ENCODE results near the gene ALG11.
A peak's percentile ranks its signal among the peaks of the same experiment; 100 is the strongest.
"Not testable (repeated sequence)": the region's sequence is repeated elsewhere in the genome, so short reads cannot be mapped to it uniquely, and the experiment has no call there.

ALG11 gene

DNA sequence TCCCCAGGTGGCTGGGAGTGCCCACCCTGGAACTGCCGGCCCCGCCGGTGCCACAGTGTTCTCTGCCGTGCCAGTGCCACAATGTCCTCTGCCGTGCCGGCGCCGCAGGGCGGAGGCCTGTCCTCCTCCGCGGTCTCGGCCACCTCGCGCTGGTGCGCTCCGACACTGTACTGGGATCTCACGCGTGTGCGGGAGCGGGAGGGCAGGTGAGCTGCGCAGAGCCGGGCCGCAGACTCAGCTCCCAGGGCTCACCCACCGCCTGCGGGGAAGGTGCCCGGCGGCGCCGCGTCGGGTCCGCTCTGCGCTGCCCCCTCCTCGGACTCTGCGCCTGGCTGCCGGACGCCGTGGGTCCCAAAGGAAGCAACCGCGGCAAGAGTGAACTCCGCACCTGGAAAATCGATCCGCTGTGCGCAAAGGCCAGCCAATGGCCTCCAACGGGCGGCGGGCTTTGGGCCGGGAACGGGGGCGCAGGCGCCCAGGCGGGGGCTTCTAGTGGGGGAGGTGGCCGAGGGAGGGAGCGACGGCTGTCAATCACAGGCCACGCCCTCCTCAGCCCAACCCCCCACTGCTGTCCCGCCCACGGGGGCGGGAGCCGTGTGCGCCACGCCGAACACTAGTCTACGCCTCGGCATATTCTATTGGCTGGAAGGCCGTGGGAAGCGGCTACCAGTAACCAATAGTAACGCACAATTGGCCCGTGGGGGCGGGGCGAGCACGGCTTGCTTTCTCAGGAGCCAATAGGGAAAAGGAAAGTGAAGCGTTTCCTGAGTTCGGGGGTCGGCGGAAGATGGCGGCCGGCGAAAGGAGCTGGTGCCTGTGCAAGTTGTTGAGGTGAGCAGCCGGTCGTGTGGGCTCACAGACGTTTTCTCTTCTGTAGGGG is at the start of gene ALG11:
TSS of gene ALG11 (plus strand) at position 767 of the 880 bp plus-strand sequence. CDS start at position 788, 21 bp downstream.
- peak; percentile 95 for DNase-seq

DNA sequence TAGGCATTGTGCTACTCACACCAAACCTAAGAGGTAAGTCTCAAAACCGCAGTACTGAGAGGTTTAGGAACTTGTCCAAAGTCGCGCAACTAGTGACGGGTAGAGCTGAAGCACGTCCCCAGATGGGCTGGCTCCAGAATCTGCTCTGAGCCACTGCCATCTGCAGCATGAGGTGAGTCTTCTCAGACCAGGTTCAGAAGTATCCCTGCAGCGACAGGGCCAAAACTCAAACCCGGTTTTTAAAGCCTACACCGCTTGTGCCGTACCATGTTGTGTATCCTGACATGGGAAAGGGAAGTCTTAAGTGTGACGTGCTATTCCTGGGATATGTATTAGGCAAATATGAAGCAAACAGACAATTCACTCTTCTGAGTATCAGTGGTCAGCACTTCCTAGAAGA is 46.0 kb upstream of the ALG11 start:
- no peak for DNase-seq

DNA sequence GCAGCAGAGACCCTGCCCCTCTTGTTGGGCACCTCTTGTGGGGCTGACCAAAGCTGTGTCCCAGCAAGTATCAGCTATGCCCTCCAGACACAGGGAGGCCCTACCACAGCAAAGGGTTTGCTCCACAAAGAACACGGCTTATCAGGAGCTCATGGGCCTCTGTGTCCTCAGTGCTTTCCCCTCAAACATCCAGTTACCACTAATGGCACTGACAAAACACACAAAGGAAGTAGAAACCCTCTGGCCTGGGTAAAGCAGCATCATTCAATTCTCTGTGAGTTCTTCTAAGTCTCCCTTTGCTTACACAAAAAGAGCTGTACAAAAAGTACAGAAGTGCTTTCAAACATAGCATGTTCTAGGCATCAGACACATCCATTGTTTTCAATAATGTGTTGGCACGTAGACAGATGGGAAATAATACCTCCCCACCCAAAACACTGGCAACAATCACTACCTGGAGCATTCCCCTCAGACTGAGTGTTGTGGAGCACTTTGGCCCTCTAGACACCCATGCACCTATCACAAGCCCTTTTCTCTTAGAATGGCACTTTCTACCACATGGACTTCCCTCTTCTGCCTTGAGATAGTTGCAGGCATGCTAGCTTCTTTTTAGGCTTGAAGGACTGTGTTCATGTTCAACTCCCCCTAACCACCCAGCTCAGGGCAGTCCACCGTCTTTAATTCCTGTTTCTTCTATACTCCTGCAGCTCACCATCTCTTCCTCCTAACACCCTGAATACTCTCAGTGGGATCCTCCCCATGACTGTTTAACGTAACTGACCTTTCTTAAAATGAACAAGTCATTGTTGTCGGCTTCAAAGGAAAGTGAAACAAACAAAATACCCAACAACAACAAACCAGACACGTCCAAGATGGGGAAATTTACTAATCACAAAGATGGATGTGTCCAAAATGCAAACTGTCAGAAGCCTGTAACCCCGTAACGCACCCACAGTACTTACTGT is 44.4 kb upstream of the ALG11 start:
- DNase-seq = no peak

DNA sequence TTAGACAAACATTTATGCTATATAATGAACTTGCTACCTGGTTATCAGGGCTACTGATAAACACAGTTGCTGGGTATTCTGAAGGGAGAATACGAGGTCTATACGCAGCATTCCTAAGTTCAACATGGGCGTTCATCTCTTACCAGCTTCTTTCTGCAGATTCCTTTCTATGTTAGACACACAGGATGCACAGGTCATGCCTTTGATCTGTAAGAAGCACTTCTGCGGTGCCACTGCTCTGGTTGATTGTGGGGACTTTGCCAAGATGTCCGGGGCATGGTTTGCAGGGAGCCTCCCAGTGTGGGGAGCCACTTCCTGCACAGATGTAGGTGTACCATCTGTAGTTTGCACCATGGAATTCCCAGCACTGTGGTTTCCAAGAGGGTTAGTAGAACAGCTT is 41.8 kb upstream of the ALG11 start:
- no peak for DNase-seq

GRCh38 chr13:51971520-51972426 is 40.4 kb upstream of the ALG11 start:
- peak; percentile 7 for DNase-seq

GRCh38 chr13:51974482-51974881 is 37.7 kb upstream of the ALG11 start:
- no peak for DNase-seq

DNA sequence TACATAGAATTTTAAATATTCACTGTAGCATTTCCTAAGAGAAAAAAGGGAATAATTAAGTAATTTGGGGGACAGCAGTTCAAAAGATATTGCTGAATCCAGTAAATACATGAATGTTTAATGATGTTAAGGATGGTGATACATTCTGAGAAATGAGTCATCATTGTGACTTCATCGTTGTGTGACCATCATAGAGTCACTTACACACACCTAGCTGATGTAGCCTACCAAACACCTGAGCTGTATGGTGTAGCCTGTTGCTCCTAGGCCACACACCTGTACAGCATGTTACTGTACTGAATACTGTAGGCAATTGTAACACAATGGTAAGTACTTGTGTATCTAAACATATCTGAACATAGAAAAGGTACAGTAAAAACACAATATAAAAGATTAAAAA is 35.8 kb upstream of the ALG11 start:
- DNase-seq = no peak

DNA sequence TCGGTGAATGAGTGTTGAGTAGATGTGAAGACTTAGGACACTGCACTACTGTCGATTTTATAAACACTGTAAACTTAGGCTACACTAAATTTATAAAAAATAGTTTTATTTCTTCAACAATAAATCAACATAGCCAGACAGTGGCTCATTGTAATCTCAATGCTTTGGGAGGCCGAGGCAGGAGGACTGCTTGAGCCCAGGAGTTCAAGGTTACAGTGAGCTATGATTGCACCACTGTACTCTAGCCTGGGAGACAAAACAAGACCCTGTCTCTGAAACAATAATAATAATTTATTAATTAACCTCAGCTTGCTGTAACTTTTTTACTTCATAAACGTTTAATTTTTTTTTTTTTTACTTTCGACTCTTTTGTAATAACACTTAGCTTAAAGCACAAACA is 35.3 kb upstream of the ALG11 start:
- no peak for DNase-seq

- DNase-seq = no peak
These were observed 34.6 kb upstream of the ALG11 start for GRCh38 chr13:51977625-51978024.

DNA sequence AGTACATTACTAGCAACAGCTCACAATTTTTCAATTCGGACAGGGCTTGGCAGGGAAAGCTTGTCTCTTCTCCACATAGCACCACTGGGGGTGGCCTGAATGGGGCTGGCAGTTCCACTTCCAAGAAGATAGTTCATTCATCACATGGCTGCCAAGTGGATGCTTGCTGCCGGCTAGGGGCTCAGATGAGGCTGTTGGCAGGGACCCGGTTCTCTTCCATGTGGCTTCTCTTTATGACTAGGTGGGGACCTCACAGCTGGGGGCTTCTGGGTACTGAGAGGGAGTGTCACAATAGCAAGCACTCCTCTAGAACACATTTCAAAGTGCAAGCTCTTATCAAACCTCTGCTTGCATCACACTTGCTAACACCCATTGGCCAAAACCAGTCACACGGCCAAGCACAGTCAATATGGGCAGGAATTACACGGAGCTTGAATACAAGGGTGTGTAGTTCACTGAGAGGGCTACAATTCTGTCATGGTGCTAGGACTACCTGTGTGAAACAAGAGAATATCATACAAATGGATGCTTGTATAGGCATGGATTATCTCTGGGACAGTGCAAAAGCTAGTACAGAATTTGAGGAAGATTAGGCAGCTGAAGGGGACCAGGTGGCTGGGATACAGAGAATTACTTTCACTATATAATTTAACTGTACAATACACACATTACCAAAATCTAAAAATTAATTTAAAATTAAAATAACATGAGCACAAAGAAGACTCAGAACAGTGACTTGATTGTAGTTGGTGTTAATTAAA is 33.2 kb upstream of the ALG11 start:
- no peak for DNase-seq

- DNase-seq = no peak
These were observed 31.3 kb upstream of the ALG11 start for GRCh38 chr13:51980908-51981307.

DNA sequence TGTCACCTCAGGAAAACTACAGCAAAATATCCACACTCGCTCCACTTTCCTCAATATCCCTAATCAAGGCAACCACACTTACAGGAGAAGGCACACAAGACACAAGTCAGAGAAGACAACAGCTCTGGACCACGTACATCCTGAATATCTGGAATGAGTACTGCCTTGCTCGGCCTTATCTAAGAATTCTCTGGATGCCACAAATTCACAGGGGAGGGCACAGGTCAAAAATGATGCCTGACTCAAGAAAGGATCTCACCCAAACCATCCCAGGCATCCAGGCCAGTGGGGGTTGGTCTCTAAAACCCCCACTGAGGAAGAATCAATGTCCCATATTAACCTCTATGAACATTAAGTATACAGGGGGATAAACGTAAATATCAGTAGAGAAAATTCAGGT is 30.8 kb upstream of the ALG11 start:
- peak; percentile 25 for DNase-seq

GRCh38 chr13:51983292-51983691 is 28.9 kb upstream of the ALG11 start:
- DNase-seq = not testable (repeated sequence)

DNA sequence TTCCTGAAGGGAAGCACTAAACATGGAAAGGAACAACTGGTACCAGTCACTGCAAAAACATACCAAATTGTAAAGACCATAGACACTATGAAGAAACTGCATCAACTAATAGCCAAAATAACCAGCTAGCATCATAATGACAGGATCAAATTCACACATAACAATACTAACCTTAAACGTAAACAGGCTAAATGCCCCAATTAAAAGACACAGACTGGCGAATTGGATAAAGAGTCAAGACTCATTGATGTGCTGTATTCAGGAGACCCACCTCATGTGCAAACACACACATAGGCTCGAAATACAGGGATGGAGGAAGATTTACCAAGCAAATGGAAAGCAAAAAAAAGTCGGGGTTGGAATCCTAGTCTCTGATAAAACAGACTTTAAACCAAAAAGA is 27.3 kb upstream of the ALG11 start:
- not testable (repeated sequence) for DNase-seq

DNA sequence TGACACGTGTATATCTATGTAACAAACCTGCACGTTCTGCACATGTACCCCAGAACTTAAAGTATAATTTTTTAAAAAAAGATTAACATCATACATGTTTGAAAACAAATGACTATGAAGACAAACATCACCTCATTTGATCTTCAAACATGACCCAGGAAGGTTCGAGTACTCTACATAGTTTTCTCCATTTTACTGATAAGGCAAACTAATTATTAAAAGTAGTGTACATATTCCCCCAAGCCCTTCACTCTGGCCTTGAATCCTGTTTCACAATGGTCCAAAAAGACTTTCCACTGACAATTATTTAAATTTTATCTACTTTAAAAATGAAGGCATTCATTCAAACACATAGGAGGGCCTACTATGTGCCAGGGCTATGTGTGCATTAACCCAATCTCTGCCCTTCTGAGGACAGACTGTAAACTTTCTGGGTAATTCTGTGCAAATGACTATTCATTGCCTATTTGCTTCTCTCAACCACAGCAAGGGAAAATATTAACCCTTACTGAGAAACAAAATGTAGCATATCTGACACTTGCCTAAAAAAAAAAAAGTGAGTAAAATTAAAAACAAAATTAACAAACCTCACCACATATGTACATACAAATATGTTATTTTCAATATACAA is 23.1 kb upstream of the ALG11 start:
- no peak for DNase-seq

GRCh38 chr13:51993713-51994112 is 18.5 kb upstream of the ALG11 start:
- DNase-seq = no peak

- no peak for DNase-seq
These were observed 16.3 kb upstream of the ALG11 start for GRCh38 chr13:51995677-51996551.

GRCh38 chr13:51996641-51997040 is 15.6 kb upstream of the ALG11 start:
- DNase-seq = no peak

GRCh38 chr13:51997186-51997585 is 15.0 kb upstream of the ALG11 start:
- DNase-seq = no peak

GRCh38 chr13:51997641-51998330 is 14.4 kb upstream of the ALG11 start:
- no peak for DNase-seq
